KG1 (cell line): Measurements from ENCODE around the gene SPNS3.

Source experiments
- DNase-seq: peaks from one replicate; lab custom pipeline; 2025; lab: John Stamatoyannopoulos, UW

Gene SPNS3

DNA sequence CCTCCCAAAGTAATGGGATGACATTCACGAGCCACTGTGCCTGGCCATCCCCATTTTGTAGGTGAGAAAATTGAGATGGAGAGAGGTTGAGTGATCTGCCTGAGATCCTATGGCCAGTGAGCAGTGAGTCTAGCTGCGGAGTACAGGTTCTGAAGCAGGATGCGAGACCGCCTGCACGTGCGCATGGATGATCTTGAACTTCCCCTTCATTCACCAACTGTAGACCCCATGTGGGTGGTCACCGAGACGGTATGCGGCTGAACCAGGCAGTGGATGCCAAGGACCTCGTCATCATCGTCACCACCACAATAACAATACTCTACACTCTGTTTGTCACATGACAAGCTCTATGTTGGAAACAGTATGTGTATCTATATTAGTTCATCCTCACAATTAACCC, 6.2 kb upstream of the SPNS3 start:
- no peak for DNase-seq

DNA sequence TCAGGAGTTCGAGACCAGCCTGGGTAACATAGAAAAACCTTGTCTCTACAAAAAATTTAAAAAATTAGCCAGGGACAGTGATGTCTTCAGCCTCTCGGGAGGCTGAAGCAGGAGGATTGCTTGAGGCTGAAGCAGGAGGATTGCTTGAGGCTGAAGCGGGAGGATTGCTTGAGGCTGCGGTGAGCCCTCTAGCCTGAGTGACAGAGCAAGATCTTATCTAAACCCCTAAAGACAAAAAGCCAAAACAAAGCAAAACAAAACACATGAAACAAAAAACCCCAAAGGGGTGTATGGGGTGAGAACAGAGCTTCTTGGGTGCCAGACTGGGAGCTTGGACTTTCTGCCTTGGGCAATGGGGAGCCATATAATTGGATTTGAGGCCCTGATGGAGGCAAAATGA, 2.6 kb downstream of the SPNS3 start:
- no peak for DNase-seq

DNA sequence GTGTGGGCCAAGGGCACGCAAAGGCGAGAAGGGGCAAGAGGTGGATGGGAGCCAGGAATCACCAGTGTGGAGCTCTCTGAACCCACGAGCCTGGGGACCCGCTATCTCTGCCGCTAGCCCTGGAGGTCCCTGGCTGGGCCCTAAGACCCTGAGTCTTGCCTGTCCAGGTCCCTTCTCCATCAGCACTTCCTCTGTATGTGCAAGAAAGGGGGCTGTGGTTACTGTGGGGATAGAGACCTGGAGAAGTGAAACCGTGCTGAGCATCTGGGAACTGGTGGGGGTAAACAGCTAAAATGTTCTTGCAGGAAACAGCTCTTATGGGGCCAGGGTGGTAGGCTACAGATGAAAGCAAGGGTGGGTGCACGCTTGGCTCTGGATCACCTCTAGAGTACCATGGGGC, 3.1 kb downstream of the SPNS3 start:
- no peak for DNase-seq

DNA sequence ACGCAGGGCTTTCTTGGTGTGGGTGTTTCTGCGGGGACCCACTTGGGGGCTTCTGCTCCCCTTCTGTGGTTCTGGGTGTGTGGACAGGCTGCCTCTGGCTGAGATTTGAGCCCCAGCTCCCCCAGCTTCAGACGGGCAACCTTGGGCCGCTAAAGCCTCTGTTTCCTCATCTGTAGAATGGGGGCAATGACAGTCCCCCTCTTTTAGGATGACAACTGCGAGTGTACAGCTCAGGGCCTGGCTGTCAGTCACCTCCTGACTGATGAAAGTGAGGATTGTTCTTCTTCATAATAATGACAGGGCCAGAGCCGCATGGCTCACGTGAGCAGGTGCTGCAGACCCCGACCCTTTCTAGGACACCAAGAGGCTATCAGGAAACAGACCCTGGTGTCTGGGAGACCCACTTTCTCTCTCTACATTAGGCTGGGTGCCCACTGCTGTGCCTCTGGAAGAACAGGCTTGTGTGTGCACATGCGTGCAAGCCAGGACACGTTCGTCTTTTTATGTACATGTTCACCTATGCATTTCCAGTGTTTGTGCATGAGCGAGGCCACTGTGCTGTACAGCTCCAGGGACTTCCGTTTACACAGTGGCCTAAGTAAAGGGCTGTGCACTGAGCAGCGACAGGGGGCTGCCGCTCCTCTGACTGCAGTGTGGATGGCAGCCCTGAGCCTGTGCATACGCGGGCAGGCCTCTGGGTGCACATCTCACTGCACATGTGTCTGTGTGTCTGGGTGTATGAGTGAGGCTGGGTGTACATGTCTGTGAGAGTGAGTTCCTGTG, 4.6 kb downstream of the SPNS3 start:
- DNase-seq: no peak

DNA sequence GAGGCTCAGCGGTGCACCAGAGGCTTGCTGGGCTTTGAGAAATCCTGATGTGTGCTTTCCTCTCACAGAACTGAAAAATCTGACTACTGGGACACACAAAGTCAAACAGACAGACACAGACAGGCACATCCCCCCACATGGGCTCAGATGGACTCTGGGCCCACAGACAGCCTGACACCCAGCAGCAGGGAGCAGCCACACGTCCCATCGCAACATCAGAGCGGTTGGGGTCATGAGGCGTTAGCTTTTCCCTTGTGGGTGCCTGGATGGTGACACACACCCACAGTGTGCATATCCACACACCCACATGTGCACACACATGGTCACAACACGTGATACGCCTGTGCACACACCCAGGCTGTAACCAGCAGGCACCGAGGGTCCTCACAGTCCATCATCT, 6.3 kb downstream of the SPNS3 start:
- no peak for DNase-seq

DNA sequence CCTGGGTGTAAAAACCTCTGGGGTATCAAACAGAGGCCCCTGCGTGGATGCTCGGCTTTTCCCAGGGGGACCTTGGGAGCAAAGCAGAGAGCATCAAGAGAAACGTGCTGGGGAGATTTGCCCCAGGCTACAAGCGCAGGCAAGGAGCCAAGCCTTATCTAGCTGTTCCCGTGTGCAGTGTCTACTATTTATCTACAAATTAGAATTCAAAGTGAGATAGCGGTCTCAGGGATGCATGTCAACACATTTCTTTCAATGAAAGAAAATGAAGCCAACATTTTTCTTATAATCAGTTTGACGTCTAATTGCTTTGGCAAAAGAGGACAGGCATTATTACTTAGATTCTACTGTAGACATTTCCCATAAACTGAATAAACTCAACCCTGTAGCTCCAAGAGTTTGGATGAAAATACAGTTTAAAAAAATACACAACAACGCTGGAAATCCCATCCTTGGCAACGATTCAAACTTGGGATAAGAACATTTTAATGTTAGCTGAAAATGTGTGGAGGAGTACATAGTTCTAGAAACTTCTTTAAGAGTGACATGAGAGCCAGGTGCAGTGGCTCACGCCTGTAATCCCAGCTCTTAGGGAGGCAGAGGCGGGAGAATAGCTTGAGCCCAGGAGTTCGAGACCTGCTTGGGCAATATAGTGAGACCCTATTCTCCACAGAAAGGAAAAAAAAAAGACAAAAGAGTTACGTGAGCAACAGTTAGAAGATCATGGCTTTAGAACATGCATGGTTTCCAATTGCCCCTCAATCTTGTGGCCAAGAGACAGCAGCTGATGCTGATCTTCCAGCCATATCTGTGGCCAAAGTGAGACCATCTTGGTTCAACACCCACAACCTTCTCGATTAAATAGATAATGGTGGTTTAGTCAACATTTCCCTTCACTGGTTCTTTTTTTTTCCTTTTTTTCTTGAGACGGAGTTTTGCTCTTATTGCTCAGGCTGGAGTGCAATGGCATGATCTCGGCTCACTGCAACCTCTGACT, 7.2 kb downstream of the SPNS3 start:
- DNase-seq: no peak

DNA sequence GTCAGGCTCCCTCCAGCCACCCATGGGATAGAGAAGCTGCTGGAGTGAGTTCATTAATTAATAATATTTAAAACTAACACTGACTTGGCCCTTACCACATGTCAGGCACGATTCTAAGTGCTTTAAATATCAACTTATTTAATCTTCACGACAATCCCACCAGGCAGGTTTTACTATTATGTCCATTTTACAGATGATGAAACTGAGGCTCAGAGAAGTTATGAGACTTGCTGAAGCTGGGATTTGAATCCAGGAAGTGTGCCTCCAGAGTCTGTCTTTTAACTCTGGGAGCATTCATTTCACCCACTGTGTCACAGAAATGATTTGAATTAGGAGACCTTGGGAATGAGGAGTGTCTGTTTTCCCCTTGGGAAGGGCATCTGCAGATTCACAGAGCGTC, 8.8 kb downstream of the SPNS3 start:
- no peak for DNase-seq

DNA sequence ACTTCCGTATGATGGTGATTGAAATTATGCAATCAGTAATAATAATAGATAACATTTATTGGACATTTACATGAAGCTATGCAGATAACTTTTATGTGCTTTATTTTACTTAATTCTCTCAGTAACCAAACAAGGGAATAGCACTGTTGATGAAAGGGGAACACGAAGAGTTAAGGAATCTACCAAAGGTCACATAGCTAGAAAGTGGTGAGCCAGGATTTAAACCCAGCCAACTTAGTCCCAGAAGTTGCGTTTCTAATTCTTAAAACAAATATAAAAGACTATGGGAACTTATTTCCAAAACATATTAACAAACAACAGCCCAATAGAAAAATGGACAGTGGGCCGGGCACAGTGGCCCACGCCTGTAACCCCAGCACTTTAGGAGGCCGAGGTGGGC, 9.7 kb downstream of the SPNS3 start:
- DNase-seq: no peak

DNA sequence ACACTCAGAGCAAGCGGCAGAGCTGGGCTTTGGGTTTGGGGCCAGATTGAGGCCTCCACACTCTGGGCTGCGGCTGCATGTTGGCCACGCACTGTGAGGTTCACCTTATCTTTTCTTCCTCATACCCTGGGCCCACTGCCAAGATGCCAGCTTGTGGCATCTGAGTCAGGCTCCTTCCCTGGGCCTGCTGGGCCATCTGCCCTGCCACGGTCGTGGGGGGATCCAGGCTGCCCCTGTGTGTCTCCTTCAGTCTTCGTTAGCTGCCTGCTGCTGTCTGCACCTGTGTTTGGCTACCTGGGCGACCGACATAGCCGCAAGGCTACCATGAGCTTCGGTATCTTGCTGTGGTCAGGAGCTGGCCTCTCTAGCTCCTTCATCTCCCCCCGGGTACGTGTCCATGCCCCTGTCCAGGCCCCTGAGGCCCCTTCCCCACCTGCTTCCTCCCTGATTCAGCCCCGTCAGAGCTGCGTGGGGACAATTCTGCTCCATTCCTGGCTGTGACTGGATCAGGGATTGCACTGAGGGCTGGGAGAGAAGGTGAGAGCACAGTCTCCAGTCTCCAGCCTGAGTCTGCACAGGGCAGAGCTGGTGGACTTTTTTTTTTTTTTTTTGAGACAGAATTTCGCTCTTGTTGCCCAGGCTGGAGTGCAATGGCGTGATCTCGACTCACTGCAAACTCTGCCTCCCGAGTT, 11.2 kb downstream of the SPNS3 start:
- no peak for DNase-seq

DNA sequence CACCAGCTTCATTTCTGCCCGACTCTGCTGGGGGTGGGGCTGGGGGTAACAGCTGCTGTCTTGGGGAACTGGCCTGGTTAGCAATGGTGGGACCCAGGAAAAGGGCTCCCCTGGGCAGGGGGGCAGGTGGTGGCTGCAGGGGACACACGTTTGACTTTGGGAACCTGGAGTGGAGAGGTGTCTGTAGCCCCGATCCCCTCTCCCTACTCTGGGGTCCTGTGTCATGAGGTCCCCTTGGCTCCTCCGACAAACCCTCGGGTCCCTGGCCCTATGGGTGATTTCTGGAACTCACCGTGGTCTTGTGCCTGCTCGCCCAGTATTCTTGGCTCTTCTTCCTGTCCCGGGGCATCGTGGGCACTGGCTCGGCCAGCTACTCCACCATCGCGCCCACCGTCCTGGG, 12.0 kb downstream of the SPNS3 start:
- DNase-seq: no peak

DNA sequence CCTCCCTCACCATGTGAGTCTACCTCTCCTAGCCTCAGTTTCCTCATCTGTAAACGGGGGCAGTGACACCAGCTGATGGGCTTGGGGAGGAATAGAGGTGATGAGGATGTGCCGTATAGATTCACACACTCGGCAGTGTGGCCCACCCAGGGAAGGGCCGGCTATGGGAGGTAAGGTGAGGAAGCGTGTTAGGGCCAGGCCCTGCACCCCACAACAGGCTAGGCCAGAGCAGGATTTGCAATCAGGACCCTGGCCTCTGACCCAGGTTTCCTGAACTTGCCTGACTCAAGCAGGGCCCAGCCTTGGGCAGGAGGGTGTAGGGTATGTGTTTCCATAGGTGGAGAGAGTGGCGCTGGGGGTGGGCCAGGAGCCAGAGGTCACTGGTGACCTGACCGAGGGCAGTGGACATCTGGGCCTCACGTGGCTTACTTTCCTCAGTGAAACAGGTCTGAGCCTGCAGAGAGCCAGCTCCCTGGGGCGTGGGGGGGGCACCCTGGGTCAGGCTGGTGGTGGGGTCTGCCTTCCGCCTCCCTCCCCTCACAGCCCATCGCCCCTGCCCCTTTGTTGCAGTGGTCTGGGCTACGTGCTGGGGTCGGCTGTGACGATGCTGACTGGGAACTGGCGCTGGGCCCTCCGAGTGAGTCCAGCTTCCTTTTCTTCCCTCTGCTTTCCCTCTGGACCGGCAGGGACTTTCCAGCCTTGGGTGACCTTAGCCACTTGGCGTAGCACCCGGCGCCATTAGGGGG, 12.8 kb downstream of the SPNS3 start:
- DNase-seq: no peak

DNA sequence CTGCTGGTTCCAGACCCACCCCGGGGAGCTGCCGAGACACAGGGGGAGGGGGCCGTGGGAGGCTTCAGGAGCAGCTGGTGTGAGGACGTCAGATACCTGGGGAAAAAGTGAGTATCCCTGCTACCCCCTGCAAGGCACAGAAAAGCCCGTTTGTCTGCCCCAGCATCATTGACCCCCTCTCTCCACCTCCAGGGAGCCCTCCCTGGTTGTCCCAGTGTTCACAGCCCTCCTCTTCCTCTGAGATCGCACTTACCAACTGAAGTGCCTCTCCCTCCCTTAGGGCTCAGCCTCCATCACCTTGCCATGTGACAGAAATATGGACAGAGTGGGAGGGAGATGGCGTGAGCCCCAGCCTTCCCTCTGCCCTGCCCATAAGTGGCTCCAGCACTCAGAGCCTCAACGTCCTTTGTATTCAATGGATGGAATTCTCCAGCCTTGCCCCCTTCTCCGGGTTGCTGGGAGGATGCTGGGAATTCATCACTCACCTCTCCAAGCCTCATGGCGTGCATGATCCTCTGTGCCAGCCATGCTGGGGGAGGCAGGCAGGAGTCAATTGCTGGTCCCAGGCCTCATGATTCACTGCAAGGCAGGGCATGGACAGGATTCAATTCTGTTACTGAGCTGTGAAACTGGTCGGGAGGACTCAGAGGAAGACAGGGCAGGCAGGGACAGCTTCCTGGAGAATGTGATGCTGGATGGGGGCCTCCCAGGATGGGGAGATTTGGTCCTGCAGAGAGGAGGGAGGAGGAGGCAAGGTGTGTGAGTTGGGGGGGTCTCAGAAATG, 14.6 kb downstream of the SPNS3 start:
- no peak for DNase-seq

DNA sequence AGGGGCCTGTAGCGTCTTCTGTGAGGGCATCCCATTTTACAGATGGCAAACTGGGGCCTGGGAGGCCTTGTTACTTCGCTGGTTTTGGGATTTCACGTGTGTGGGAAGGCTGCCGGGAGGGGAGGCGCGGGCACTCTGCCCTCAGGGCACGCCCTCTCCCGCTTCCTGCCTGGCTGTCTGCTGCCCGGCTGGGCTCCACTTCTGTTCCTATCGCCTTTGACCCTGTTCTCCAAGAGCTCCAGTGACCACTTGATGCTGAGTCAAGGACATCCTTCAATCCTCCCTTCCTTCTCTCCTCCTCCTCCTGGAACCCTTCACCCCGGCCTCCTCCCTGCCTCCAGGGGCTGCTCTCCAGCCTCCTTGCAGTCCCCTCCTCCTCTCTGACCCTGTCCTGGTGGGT, 16.0 kb downstream of the SPNS3 start:
- no peak for DNase-seq

DNA sequence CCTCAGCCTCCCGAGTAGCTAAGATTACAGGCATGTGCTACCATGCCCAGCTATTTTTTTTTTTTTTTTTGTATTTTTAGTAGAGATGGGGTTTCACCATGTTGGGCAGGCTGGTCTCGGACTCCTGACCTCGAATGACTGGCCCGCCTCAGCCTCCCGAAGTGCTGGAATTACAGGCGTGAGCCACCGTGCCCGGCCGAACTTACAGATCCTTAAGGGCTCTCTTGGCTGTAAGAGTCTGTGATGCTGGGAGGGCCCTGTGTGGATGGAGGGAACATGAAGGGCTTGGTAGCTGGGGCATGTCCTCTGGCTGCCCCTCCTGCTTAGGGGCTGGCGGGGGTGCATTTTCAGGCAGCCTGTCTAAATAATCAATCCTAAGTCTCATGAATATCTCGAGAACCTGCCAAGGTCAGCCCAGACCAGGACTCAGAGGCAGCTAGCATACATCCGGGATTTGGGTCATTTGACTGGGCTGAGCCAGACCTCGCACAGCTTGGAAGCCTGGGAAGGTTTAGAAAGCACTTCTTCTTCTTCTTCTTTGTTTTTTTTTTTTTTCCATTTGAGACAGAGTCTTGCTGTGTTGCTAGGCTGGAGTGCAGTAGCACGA, 17.1 kb downstream of the SPNS3 start:
- no peak for DNase-seq

DNA sequence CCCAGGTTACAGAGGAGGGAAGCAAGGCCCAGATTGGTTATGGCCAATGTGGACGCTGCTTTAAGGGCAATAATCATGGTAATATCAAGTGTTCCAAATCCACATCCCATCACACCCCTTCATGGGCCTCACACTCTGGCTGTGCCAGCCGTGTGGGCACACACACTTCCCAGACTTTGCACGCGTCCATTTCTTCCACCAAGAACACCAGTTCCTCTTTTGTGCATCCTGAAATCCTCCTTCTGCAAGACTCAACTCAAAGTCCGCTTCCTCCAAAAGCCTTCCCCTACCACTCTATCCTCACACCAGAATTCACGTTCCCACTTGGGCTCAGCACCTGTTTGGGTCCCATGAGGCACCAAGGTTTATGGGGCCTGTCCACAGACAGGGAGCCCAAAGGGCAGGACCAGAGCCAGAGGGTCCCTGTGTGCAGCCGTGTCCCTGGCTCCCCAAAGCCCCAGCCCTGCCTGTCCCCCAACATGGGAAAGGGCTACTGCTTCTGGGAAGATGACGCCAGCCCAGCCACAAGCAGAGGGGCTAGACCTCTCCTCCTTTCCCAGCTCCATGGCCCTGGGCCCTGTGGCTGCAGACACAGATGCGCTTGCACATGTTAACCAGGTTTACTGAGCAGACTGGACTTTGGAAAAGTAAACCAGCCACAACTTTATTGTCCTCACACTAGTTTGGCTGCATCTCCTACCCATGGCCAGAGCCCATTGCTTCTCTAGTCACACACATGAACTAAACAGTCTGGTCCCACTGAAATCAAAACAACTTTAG, 20.3 kb downstream of the SPNS3 start:
- DNase-seq: no peak

DNA sequence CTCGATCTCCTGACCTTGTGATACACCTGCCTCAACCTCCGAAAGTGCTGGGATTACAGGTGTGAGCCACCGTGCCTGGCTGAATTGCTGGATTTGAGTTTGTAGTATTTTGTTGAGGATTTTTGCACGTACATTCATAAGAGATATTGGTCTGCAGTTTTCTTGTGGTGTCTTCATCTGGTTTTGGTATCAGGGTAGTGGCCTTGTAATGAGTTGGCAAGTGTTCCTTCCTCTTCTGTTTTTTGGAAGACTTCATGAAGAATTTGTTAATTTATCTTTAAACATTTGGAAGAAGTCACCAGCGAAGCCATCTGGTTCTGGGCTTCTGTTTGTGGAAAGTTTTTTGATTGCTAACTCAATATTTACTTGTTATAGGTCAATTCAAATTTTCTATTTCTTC, 26.9 kb downstream of the SPNS3 start:
- DNase-seq: no peak

DNA sequence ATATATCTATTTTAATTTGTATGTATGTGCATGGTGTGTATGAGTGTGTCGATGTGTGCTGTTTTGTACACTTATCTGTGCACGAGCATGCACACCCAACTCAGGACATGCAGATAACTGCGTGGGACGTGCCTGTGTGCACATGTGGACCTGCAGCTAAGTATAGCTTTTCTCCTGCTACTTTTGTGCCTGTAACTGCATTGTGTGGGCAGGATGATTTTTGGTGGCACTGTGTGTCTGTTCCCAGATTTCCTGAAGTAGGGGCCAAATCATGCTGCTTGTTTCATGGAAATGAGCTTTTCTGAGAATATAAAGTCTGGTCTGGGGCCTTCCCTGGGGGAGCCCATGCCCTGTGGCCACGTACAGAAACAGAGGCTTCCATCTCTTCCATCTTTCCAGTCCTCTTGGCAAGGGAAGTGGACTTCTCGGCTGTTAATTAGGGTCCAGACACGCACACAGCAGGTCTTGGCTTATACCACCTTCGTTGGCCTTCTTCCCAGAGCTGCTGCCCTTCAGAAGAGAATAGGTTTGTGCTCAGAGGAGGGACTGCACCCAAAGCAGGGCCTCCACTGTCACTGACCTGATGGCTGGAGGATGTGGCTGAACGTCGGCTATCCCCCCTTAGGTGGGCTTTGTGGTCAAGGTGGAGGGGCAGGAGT, 30.2 kb downstream of the SPNS3 start:
- DNase-seq: no peak

DNA sequence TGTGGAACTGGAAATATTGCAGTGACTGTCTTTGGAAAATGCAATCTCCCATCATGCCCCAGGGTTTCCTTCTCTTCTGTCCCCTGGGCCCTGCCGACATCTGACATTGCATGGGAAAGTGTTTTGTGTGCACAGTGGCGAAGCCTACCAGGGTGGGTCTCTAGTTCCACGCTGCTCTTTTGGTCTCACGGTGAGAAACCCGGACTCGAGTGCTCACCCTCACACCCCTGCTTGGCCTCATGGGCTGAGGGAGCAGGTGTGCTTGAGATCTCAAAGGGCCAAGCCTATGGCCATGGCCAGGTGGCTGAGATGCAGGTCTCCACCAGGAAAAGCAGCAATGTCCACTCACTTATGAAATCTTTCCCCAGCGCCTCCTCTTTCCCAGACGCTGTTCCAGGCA, 32.0 kb downstream of the SPNS3 start:
- no peak for DNase-seq

DNA sequence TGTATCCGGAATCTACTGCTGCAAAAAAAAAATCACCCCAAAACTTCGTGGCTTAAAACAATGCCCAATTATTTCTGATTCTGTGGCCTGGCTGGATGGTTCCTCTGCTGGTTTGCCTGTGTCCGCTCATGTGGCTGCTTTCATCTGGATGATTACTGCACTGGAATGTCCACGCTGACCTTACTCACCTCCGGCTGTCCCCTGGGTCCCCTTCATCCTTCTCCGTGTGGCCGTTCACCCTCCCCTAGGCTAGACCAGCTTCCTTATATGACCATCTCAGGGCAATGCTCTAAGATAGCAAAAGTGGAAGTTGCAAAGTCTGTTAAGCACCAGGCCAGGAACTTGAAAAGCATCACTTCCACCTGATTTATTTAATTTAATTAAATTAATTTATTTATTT, 33.5 kb downstream of the SPNS3 start:
- no peak for DNase-seq
